ENCODE results near the gene TOMM40. TPM values are rescaled to one million over a fixed set of nuclear protein-coding genes. Genes with fewer than 3 reads are reported as not detected.
A peak's percentile ranks its signal among the peaks of the same experiment; 100 is the strongest.

The TOMM40 gene
- total RNA-seq, 1 donor from 2014 or later: 65.3 TPM

DNA sequence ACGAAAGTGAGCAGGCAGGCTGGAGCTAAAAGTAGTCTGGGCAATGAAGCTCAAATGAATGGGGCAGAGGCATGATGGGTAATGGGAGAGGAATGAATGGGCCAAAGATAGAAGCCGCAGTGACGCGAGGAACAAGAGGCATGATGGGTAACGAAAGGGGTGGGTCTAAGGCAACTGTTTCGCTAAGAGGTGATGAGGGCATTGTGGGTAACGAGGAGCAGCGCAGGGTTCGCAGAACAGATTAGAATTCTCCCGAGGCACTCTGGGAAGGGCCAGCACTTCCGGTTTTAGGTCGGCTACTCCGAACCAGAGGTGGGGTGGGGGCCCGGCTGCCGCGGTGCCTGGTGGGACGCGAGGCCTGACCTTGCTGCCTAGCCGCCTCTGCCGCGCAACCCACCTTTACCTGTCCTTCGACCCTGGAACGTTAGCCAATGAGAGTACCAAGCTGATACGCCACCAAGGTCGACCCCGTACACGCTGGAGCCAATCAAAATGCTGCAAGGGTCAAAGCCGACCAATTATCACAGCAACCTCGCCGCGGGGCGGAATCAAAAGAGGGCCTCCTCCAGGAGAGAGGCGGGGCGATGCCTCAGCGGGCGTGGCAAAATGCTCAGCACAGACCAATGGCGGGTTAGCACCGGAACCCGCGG is 563 bp upstream of the TOMM40 start:
- DNase-seq (ENCODE audit: low read depth): peak; percentile 99
- Histone ChIP-seq H3K4me3 (ENCODE audit: low read depth, low read length) (peak overlapping the region; percentile 41), H3K36me3 (ENCODE audit: control insufficient read depth, insufficient read depth, low read length) (peaks cover 5% of the 10 kb centered on the region), H3K27me3 (ENCODE audit: control insufficient read depth, insufficient read depth, low read length) (no peaks in the 10 kb centered on the region)
- TF ChIP-seq, protein P1, sequence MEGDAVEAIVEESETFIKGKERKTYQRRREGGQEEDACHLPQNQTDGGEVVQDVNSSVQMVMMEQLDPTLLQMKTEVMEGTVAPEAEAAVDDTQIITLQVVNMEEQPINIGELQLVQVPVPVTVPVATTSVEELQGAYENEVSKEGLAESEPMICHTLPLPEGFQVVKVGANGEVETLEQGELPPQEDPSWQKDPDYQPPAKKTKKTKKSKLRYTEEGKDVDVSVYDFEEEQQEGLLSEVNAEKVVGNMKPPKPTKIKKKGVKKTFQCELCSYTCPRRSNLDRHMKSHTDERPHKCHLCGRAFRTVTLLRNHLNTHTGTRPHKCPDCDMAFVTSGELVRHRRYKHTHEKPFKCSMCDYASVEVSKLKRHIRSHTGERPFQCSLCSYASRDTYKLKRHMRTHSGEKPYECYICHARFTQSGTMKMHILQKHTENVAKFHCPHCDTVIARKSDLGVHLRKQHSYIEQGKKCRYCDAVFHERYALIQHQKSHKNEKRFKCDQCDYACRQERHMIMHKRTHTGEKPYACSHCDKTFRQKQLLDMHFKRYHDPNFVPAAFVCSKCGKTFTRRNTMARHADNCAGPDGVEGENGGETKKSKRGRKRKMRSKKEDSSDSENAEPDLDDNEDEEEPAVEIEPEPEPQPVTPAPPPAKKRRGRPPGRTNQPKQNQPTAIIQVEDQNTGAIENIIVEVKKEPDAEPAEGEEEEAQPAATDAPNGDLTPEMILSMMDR (IDR thresholded peaks at IDR 0.05; ENCODE audit: insufficient read depth, low read length, poor library complexity, severe bottlenecking): no peak

DNA sequence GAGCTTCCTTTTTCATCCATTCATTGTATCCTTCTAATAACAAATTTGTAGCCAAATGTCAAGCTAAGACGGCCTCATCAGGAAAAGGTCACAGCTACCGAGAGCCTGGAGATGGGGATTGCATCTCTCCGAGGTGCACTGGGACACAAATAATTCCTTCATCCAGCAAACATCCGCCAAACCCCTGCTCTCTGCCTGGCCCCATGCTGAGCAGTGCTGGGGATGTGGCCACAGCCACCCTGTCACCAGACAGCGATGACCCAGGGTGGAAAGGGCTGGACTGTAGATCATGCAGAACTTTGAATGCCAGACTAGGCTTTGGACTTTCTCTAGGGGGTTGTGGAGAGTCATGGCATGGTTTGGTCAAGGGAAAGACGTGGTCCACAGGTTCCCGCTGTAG is 1.9 kb downstream of the TOMM40 start:
- TF ChIP-seq, protein P1 (IDR thresholded peaks at IDR 0.05; ENCODE audit: insufficient read depth, low read length, poor library complexity, severe bottlenecking): no peak
- H3K27me3 ChIP-seq (ENCODE audit: control insufficient read depth, insufficient read depth, low read length): no peaks in the 10 kb centered on the region
- peaks cover 7% of the 10 kb centered on the region for H3K36me3 ChIP-seq (ENCODE audit: control insufficient read depth, insufficient read depth, low read length)
- H3K4me3 ChIP-seq (ENCODE audit: low read depth, low read length): no peak overlapping the region
- no peak for DNase-seq (ENCODE audit: low read depth)

DNA sequence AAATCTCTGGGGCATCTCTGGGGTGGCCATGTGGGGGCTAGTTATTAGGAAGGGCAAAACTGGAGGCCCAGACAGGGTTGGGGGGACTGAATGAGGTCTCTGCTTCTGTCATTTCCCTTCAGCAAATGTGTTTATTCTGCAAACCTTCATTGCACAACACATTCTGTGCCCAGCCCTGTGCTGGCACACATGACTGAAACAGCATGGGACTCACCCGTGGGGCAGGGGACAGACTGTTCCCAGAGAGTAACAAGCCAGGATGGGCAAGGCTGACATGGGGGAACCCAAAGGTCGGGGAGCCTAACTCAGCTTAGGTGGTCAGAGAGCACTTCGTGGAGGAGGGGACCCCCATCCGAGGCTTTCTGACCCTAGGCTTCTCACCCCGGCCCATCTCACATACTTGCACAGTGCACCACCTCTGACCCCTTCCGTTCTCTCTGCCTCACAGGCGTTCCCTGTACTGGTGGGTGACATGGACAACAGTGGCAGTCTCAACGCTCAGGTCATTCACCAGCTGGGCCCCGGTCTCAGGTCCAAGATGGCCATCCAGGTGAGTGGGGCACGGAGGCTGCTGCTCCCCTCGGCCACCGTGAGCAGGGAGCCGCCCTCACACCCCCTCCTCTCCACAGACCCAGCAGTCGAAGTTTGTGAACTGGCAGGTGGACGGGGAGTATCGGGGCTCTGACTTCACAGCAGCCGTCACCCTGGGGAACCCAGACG is 2.4 kb downstream of the TOMM40 start:
- Histone ChIP-seq H3K36me3 (ENCODE audit: control insufficient read depth, insufficient read depth, low read length) (peaks cover 8% of the 10 kb centered on the region), H3K27me3 (ENCODE audit: control insufficient read depth, insufficient read depth, low read length) (no peaks in the 10 kb centered on the region), H3K4me3 (ENCODE audit: low read depth, low read length) (no peak overlapping the region)
- DNase-seq (ENCODE audit: low read depth): no peak
- TF ChIP-seq, protein P1 (IDR thresholded peaks at IDR 0.05; ENCODE audit: insufficient read depth, low read length, poor library complexity, severe bottlenecking): no peak

DNA sequence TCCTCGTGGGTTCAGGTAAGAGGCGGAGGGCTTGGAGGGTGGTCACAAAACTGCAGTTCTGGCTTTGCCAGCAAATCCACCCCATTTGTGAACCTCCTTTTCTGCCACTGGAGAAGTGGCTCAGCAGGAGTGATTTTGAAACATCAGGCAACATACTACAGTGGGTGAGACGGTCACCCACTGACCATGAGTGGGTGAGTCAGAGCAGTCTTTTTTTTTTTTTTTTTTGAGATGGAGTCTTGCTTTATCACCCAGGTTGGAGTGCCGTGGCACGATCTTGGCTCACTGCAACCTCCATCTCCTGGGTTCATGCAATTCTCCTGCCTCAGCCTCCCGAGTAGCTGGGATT is 3.0 kb downstream of the TOMM40 start:
- no peak overlapping the region for H3K4me3 ChIP-seq (ENCODE audit: low read depth, low read length)
- H3K36me3 ChIP-seq (ENCODE audit: control insufficient read depth, insufficient read depth, low read length): peaks cover 8% of the 10 kb centered on the region
- no peak for DNase-seq (ENCODE audit: low read depth)
- no peaks in the 10 kb centered on the region for H3K27me3 ChIP-seq (ENCODE audit: control insufficient read depth, insufficient read depth, low read length)
- TF ChIP-seq, protein P1 (IDR thresholded peaks at IDR 0.05; ENCODE audit: insufficient read depth, low read length, poor library complexity, severe bottlenecking): no peak

DNA sequence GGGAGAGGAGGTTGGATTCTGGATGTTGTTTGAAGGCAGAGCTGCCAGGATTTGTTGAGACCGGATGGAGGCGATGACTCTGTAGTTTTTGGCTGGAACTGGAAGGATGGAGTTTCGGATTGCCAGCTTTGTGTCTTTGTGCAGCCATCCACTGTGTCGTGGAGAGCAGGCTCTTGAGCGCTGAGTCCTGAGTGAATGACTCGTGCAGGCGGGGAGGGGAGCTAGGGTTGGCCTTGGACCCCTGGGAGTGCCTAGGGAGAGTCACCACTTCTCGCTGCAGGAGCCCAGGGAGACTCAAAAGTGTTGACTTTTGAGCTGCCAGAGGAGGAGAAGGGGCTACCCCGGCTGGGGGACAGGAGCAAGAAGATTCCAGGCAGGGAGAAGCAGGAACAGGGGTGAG is 3.9 kb downstream of the TOMM40 start:
- Histone ChIP-seq H3K4me3 (ENCODE audit: low read depth, low read length) (no peak overlapping the region), H3K36me3 (ENCODE audit: control insufficient read depth, insufficient read depth, low read length) (peaks cover 8% of the 10 kb centered on the region), H3K27me3 (ENCODE audit: control insufficient read depth, insufficient read depth, low read length) (no peaks in the 10 kb centered on the region)
- DNase-seq (ENCODE audit: low read depth): no peak
- TF ChIP-seq, protein P1 (IDR thresholded peaks at IDR 0.05; ENCODE audit: insufficient read depth, low read length, poor library complexity, severe bottlenecking): no peak
